Stimulated activated CD4-positive, alpha-beta T cell treated with anti-CD3 and anti-CD28 coated beads, Interleukin-1b, Interleukin-23, amount 100 ng/mL, for 4 hours (primary cell): Measurements from ENCODE around the gene COL23A1.

Experiments
- DNase-seq, 2 donors: peaks; one replicate each; pipeline ENCODE4 v3.0.0-alpha.2; 2020; ENCODE audit warnings: low read depth in 2 of 2

COL23A1 gene

GRCh38 chr5:178341091-178341850 lies 248.9 kb downstream of the COL23A1 start:
- DNase-seq, result no peak

GRCh38 chr5:178340637-178341036 lies 249.6 kb downstream of the COL23A1 start:
- DNase-seq, result no peak

DNA sequence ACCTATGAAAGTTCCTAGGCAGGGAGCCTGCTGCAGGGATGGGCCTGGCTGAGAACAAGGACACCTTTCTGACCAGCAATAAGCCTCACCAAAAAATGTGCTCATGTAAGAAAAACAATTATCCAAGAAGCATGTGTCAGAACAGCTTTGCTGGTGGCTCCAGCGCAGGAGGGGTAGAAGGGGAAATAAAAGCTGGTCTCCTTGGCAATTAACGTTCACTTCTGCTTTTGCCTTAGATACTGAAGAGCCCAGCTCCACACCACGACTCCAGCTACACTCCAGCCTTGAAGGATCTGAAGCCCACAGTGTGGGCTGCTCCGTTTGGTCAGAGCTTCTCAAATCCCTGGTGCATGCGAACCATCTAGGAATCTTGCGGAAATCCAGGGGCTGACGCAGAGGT lies 250.0 kb downstream of the COL23A1 start:
- DNase-seq, result no peak

- no peak for DNase-seq
Measured at GRCh38 chr5:178339272-178339671, 250.9 kb downstream of the COL23A1 start.

- DNase-seq, result no peak
Measured at GRCh38 chr5:178338750-178339144, 251.4 kb downstream of the COL23A1 start.

- DNase-seq, result no peak
Measured at GRCh38 chr5:178338126-178338749, 252.0 kb downstream of the COL23A1 start.

DNA sequence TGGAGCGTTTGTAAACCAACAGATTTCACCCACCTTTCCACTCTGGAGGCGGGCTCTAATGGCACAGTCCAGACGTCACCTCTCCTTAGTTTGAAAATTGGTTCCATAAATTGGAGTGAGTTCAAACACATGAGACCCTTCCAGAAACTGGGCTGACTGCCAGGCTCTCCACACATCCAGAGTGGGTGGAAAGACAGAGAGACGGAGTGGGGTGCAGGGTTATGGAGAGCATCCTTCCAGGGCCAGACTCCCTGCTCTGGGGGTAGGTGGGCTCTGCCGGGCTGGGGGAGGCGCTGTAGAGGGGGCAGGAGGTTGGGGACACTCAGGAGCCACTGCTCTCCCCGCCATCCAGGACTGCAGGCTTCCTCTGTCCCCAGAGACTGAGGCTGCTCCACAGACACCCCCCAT lies 252.9 kb downstream of the COL23A1 start:
- no peak for DNase-seq

- no peak for DNase-seq
Measured at GRCh38 chr5:178336889-178337288, 253.3 kb downstream of the COL23A1 start.

DNA sequence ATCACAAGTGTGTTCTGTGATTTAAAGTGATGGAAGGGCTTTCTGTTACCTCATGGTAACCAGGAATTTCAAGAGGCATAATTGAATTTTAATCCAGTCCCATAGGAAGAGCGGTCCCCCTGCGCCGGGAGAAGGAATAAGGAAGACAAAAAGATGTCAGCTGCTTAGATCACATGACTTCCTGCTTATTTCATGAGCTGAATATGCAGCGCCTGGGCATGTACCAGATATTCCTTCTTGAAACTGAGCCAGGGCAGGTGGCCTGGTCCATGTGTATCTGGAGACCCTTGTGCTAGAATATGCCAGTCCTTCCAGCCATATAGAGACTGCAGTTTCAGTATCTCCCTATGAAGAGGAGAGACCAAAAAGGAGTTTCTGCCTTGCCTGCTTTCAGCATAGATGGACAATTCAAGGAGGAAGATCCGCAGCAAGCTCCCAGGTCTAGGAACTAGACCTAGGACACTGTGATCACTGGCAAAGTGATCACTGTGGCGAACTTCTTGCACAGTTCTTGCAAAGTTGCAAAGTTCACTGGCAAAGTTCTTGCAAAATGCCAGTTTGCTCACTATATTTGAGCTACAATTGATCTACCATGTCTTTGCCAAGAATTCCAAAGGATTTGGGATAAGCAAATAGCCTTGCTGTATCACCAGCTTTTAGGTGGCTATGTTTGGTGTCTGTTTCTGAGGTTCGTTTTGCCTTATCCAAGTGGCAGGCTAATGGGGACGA lies 254.7 kb downstream of the COL23A1 start:
- no peak for DNase-seq

GRCh38 chr5:178334861-178335260 lies 255.3 kb downstream of the COL23A1 start:
- no peak for DNase-seq

- DNase-seq, result no peak
Measured at GRCh38 chr5:178333821-178334481, 256.2 kb downstream of the COL23A1 start.

DNA sequence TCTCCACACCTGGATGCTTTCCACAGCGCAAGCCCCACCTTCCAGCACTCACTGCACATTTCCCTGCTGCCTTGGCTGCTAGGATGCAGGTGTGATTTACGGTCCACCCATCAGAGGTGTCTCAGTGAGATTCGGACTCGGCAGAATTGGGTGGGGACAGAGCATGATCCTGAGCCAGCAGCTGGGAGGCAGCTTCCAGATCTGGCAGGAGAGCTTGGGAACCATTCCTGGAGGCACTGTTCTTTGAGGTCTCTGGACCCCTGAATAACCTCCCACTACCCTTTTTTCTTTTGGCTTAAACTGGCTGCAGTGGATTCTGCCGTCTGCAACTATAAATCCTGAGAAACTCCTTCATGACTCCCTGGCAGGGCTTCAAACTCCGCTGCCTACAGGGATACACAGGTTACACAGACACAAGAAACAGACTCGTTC lies 258.0 kb downstream of the COL23A1 start:
- DNase-seq, result no peak

DNA sequence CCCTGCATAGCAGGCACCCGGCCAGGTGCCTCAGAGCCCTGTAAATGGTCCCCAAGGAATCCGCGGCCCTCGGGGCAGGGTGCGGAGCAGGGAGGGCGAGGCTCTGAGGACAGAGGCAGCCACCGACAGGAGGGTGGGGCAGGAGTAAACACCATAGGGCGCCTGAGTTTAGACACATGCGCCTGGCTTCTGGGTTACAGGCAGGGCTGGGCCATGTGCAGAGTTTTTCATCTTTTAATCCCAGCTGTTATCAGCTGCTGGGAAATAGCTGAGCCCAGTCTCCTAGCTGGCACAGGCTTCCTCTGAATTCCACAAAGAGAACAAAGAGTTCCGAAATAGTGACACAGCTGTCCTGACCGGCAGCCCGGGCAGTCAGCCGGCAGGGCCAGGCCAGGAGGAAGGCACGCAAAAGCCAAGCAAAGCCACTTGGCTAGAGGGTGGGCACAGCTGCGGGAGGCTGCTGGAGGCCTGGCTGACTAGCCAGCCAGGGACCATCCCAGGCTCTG lies 258.6 kb downstream of the COL23A1 start:
- DNase-seq, result no peak

DNA sequence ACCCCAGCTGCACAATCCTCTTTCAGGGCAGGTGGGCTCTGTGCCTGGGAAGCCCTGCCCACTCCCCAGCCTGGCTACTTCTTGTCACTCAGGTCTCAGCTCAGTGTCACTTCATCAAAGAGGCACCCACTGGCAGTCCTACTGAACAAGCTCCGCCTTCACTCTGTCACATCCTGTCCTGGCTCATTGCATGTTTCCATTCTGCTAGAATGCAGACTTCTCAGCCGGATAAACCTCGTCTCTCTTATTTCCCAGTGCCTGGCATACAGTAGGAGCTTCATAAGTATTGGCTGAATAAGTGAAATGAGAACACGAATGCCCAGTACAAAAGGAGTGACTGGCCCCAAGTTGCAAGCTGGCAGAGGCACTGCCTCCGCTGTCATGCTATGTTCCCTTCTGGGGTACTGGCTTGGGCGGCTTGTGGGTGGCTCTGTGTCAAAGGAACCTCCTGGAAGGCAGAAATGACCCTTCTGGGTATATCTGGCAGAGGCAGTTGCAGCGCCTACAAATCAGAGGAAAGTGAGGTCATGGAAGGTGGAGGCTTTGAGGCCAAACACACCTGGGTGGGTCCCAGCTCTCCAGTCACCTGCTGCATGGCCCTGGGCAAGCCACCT lies 259.3 kb downstream of the COL23A1 start:
- no peak for DNase-seq

- DNase-seq, result no peak
Measured at GRCh38 chr5:178328826-178329730, 261.1 kb downstream of the COL23A1 start.

GRCh38 chr5:178327931-178328711 lies 262.1 kb downstream of the COL23A1 start:
- DNase-seq, result no peak

GRCh38 chr5:178327446-178327845 lies 262.7 kb downstream of the COL23A1 start:
- DNase-seq, result no peak

DNA sequence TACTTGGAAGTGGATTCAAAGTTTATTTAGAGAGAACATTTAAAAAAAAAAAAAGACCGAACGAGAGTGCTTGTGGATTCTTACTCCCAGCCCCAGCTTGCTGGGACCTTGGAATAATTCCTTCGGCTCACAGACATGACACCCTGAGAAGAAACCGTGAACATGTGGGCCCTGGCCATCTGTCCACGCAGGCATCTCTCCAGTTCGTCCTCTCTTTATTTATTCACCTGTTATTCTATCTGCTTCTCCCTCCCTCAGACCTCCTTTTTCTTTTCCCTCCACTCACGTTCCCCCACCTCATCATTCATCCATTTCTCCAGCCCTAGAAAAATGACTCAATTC lies 263.8 kb downstream of the COL23A1 start:
- no peak for DNase-seq

DNA sequence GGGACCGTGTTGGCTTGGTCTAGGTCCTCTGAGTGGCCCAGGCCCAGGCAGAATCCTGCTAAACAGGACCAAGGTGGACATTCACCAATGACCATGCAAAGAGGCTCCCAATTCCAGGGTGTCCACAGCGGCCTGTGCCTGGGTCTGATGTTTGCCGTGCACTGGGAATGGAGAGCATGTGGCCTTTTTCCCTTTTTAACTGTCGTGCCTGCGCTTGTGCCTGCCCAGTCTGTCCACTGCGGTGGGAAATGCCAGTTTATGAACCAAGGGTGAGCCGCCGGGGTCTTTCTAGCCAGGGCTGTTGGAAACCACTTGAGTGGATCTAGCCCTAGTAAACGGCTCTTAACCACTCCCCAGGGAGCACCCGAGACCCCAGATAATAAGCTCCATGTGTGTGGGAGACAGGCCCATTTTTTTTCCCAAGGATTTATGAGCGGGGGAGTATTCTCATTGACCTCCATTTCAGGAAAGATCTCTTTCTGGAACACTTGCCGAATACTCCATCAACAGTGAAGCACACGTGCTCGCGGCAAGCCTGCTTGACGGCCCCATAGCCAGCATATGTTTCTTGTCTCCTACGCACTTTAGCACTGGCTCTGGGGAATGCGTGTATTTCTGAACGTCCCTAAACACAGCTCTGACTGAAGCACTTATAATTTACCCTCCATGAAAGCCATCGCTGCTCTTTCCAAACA lies 264.4 kb downstream of the COL23A1 start:
- no peak for DNase-seq
